Liver (tissue), 9 donors: ENCODE results near the gene CLPSL2. TPM values are rescaled to one million over a fixed set of nuclear protein-coding genes. Genes with fewer than 3 reads are reported as not detected.
A peak's percentile ranks its signal among the peaks of the same experiment; 100 is the strongest.

Experiments
- DNase-seq: peaks from one replicate; pipeline ENCODE4 v3.0.0-alpha.2; 2017; ENCODE audit warnings: low spot score
- H3K27ac ChIP-seq, 2 donors: one replicate each; pipeline ENCODE4 v1.7.0; 2013; ENCODE audit warnings: inconsistent platforms in 2 of 2, low read length in 2 of 2, control low read depth in 1 of 2, low read depth in 1 of 2, mild to moderate bottlenecking in 1 of 2
- H3K27me3 ChIP-seq, 4 donors: one replicate each; pipeline versions ENCODE4 v1.6.1 to v1.7.0; 2013; ENCODE audit warnings: low read length in 3 of 4, inconsistent platforms in 1 of 4, mild to moderate bottlenecking in 1 of 4, moderate library complexity in 1 of 4; ENCODE audit not compliant: control insufficient read depth in 4 of 4, insufficient read depth in 4 of 4
- H3K36me3 ChIP-seq, 4 donors: one replicate each; pipeline versions ENCODE4 v1.6.1 to v1.7.0; 2013; ENCODE audit warnings: low read length in 3 of 4, mild to moderate bottlenecking in 3 of 4, low read depth in 1 of 4, moderate library complexity in 1 of 4; ENCODE audit not compliant: control insufficient read depth in 4 of 4, insufficient read depth in 3 of 4
- H3K4me1 ChIP-seq, 4 donors: one replicate each; pipeline versions ENCODE4 v1.6.1 to v1.7.0; 2013; ENCODE audit warnings: low read length in 3 of 4, mild to moderate bottlenecking in 3 of 4, moderate library complexity in 1 of 4; ENCODE audit not compliant: control insufficient read depth in 4 of 4, insufficient read depth in 4 of 4
- H3K4me3 ChIP-seq, 3 donors: one replicate each; pipeline versions ENCODE4 v1.6.1 to v1.7.0; 2013; ENCODE audit warnings: low read length in 3 of 3, control low read depth in 1 of 3, low read depth in 1 of 3, mild to moderate bottlenecking in 1 of 3
- H3K9ac ChIP-seq, 2 donors: one replicate each; pipeline ENCODE4 v1.7.0; 2013; ENCODE audit warnings: low read length in 2 of 2, mild to moderate bottlenecking in 2 of 2, moderate library complexity in 2 of 2, control low read depth in 1 of 2, low read depth in 1 of 2
- H3K9me3 ChIP-seq, 4 donors: one replicate each; pipeline versions ENCODE4 v1.6.1 to v1.7.0; 2013; ENCODE audit warnings: low read length in 3 of 4; ENCODE audit not compliant: control insufficient read depth in 4 of 4
- ATF3 ChIP-seq: IDR thresholded peaks from 2 replicates; pipeline ENCODE4 v1.6.1; 2016; ENCODE audit warnings: antibody characterized with exemption
- CTCF ChIP-seq: fragments of 150-350 bp; IDR thresholded peaks from 2 replicates; pipeline ENCODE4 v1.5.1; 2017; ENCODE audit warnings: improper control_type of control experiment, low read depth, low read length; ENCODE audit not compliant: missing input control
- EGR1 ChIP-seq, 2 donors: IDR thresholded peaks; 2 replicates each; pipeline ENCODE4 v1.6.1; 2016 to 2018; ENCODE audit warnings: antibody characterized with exemption in 2 of 2, low read depth in 2 of 2
- FOXA1 ChIP-seq: IDR thresholded peaks from 2 replicates; pipeline ENCODE4 v1.6.1; 2016; ENCODE audit warnings: antibody characterized with exemption
- FOXA2 ChIP-seq: IDR thresholded peaks from 2 replicates; pipeline ENCODE4 v1.6.1; 2016; ENCODE audit warnings: antibody characterized with exemption
- GABPA ChIP-seq, 2 donors: IDR thresholded peaks in 1 of 2; conservative IDR thresholded peaks in 1 of 2; 2 replicates each; pipeline ENCODE4 v1.6.1; 2016; ENCODE audit warnings: antibody characterized with exemption in 2 of 2, mild to moderate bottlenecking in 1 of 2, moderate library complexity in 1 of 2
- HNF4A ChIP-seq, 2 donors: conservative IDR thresholded peaks; 2 replicates each; pipeline ENCODE4 v1.6.1; 2016; ENCODE audit warnings: antibody characterized with exemption in 2 of 2, mild to moderate bottlenecking in 2 of 2
- HNF4G ChIP-seq: IDR thresholded peaks from 2 replicates; pipeline ENCODE4 v1.6.1; 2016; ENCODE audit warnings: antibody characterized with exemption
- JUND ChIP-seq, 2 donors: IDR thresholded peaks; 2 replicates each; pipeline ENCODE4 v1.6.1; 2016; ENCODE audit warnings: antibody characterized with exemption in 2 of 2
- MAX ChIP-seq: IDR thresholded peaks from 2 replicates; pipeline ENCODE4 v1.6.1; 2016; ENCODE audit warnings: antibody characterized with exemption
- NR2F2 ChIP-seq: IDR thresholded peaks from 2 replicates; pipeline ENCODE4 v1.6.1; 2016; ENCODE audit warnings: antibody characterized with exemption
- RAD21 ChIP-seq, 2 donors: IDR thresholded peaks; 2 replicates each; pipeline ENCODE4 v1.6.1; 2016; ENCODE audit warnings: antibody characterized with exemption in 2 of 2, mild to moderate bottlenecking in 2 of 2
- REST ChIP-seq: IDR thresholded peaks from 2 replicates; pipeline ENCODE4 v1.6.1; 2016; ENCODE audit warnings: antibody characterized with exemption, mild to moderate bottlenecking
- RXRA ChIP-seq, 2 donors: IDR thresholded peaks; 2 replicates each; pipeline ENCODE4 v1.6.1; 2017 to 2018; ENCODE audit warnings: antibody characterized with exemption in 2 of 2, mild to moderate bottlenecking in 1 of 2
- SP1 ChIP-seq: IDR thresholded peaks from 2 replicates; pipeline ENCODE4 v1.6.1; 2018; ENCODE audit warnings: antibody characterized with exemption, mild to moderate bottlenecking
- TAF1 ChIP-seq: conservative IDR thresholded peaks from 2 replicates; pipeline ENCODE4 v1.6.1; 2016; ENCODE audit warnings: antibody characterized with exemption, mild to moderate bottlenecking
- YY1 ChIP-seq: IDR thresholded peaks from 2 replicates; pipeline ENCODE4 v1.6.1; 2016; ENCODE audit warnings: antibody characterized with exemption, mild to moderate bottlenecking
- ZBTB33 ChIP-seq: IDR thresholded peaks from 2 replicates; pipeline ENCODE4 v1.6.1; 2016; ENCODE audit warnings: antibody characterized with exemption
- WGBS: extraction: QIAGEN DNeasy Blood & Tissue Kit; methylation state at CpG from one replicate; pipeline ENCODE4 v1.1.7; 2013; 5-methylcytosine and 5-hydroxymethylcytosine counted together
- polyA plus RNA-seq, 2 donors: library from polyadenylated mRNA; stranded (reverse) in 1 of 2; unstranded in 1 of 2; fragments of 200-250 nt in 1 of 2; fragments of >200 nt in 1 of 2; fragmentation: Nextera tagmentation in 1 of 2; extraction: Ambion mirVana in 1 of 2; gene quantifications; one replicate each; pipeline versions ENCODE4 v1.2.1 to v1.2.3, GENCODE V29; 2013 to 2015
- total RNA-seq, 2 donors: library from RNA; depleted of rRNA; stranded (reverse); fragments of >200 nt; gene quantifications; one replicate each; pipeline ENCODE4 v1.2.3, GENCODE V29; 2014
- donor health status: healthy.
- donor health status: healthy.
- donor health status: healthy.
- donor health status: healthy.
- donor health status: healthy.

CLPSL2 gene
- total and polyA plus RNA-seq, 4 donors: not detected

- H3K27ac ChIP-seq: peak overlapping the region; percentile 94 to 95
- WGBS: 3% methylated on average over 29 of the region's 29 CpGs
- peaks cover 29 to 87% (median 75%) of the 10 kb centered on the region in 4 donors for H3K4me1 ChIP-seq
- H3K27me3 ChIP-seq: no peaks in the 10 kb centered on the region
- no peaks in the 10 kb centered on the region for H3K36me3 ChIP-seq
- TF ChIP-seq RXRA (IDR thresholded peaks at IDR 0.05): peak in 1 of 2 donors; percentile 48
- peak; percentile 57 for TF ChIP-seq NR2F2
- peak in 1 of 2 donors; percentile 5 for TF ChIP-seq JUND (IDR thresholded peaks at IDR 0.05)
- peak in 1 of 2 donors; percentile 3 for TF ChIP-seq HNF4A (conservative IDR thresholded peaks at IDR 0.05)
- TF ChIP-seq TAF1: no peak
- no peak for TF ChIP-seq FOXA2
- peak overlapping the region; percentile 49 to 73 (median 52) for H3K4me3 ChIP-seq
- DNase-seq: no peak
- peak overlapping the region; percentile 70 to 72 for H3K9ac ChIP-seq
- no peaks in the 10 kb centered on the region for H3K9me3 ChIP-seq
Observed at GRCh38 chr6:35727231-35727934, 49.0 kb upstream of the CLPSL2 start.

GRCh38 chr6:35727935-35728682 lies 48.3 kb upstream of the CLPSL2 start:
- no peaks in the 10 kb centered on the region for H3K27me3 ChIP-seq
- H3K36me3 ChIP-seq: no peaks in the 10 kb centered on the region
- H3K9ac ChIP-seq: peak overlapping the region; percentile 72 to 80
- TF ChIP-seq ATF3 (peak; percentile 26), TAF1 (peak; percentile 53), FOXA2 (no peak), HNF4A (conservative IDR thresholded peaks at IDR 0.05) (peak in 1 of 2 donors; percentile 41), GABPA (IDR thresholded peaks at IDR 0.05 in 1 of 2, conservative IDR thresholded peaks at IDR 0.05 in 1 of 2) (no peak), JUND (IDR thresholded peaks at IDR 0.05) (peak in 1 of 2 donors; percentile 59), CTCF (no peak), YY1 (no peak), ZBTB33 (peak; percentile 60), REST (peak; percentile 69), SP1 (peak; percentile 87), MAX (peak; percentile 80), EGR1 (IDR thresholded peaks at IDR 0.05; ENCODE audit: low read depth in 2 of 2) (peak in 1 of 2 donors; percentile 35), HNF4G (no peak), FOXA1 (no peak), RXRA (IDR thresholded peaks at IDR 0.05) (peak; percentile 19 to 28), RAD21 (IDR thresholded peaks at IDR 0.05) (peak in 1 of 2 donors; percentile 46), NR2F2 (peak; percentile 16)
- no peaks in the 10 kb centered on the region for H3K9me3 ChIP-seq
- H3K27ac ChIP-seq: peak overlapping the region; percentile 94 to 95
- 1% methylated on average over 57 of the region's 57 CpGs for WGBS
- H3K4me3 ChIP-seq: peak overlapping the region; percentile 49 to 73 (median 52)
- DNase-seq: peak; percentile 86
- H3K4me1 ChIP-seq: peaks cover 29 to 90% (median 78%) of the 10 kb centered on the region in 4 donors
